22Rv1 (cell line): ENCODE measurements around the gene SLC25A24.
"Not testable (repeated sequence)": the region's sequence is repeated elsewhere in the genome, so short reads cannot be mapped to it uniquely, and the experiment has no call there.

Experiments used
- H3K27ac ChIP-seq: fragments of 450-650 bp; 2 replicates; pipeline ENCODE4 v1.5.1; 2017
- CTCF ChIP-seq: fragments of 450-650 bp; IDR thresholded peaks from 2 replicates; pipeline ENCODE4 v1.5.1; 2017; ENCODE audit warnings: mild to moderate bottlenecking
- ZFX ChIP-seq: fragments of 450-650 bp; IDR thresholded peaks from 2 replicates; pipeline ENCODE4 v1.6.1; 2017; ENCODE audit warnings: antibody characterized with exemption, borderline replicate concordance

SLC25A24 gene

GRCh38 chr1:108179018-108179417 lies 21.1 kb downstream of the SLC25A24 start:
- TF ChIP-seq CTCF (no peak), ZFX (no peak)
- no peak overlapping the region for H3K27ac ChIP-seq

GRCh38 chr1:108162409-108162808 lies 37.7 kb downstream of the SLC25A24 start:
- not testable (repeated sequence) for H3K27ac ChIP-seq

- H3K27ac ChIP-seq, result not testable (repeated sequence)
These were observed 40.2 kb downstream of the SLC25A24 start for GRCh38 chr1:108159951-108160350.

GRCh38 chr1:108158893-108159453 lies 41.2 kb downstream of the SLC25A24 start:
- no peak for TF ChIP-seq ZFX
- TF ChIP-seq CTCF, result no peak
- no peak overlapping the region for H3K27ac ChIP-seq

- no peak overlapping the region for H3K27ac ChIP-seq
- no peak for TF ChIP-seq CTCF
- no peak for TF ChIP-seq ZFX
These were observed 45.8 kb downstream of the SLC25A24 start for GRCh38 chr1:108154314-108154713.

GRCh38 chr1:108152782-108153222 lies 47.3 kb downstream of the SLC25A24 start:
- TF ChIP-seq ZFX (no peak), CTCF (no peak)

GRCh38 chr1:108151548-108151947 lies 48.6 kb downstream of the SLC25A24 start:
- no peak for TF ChIP-seq ZFX
- no peak for TF ChIP-seq CTCF
- H3K27ac ChIP-seq, result no peak overlapping the region

More at GRCh38 chr1:108152782-108153222, 47.3 kb downstream of the SLC25A24 start:
- no peak overlapping the region for H3K27ac ChIP-seq

GRCh38 chr1:108149796-108150467 lies 50.2 kb downstream of the SLC25A24 start:
- no peak for TF ChIP-seq ZFX
- TF ChIP-seq CTCF, result no peak
- no peak overlapping the region for H3K27ac ChIP-seq

- not testable (repeated sequence) for H3K27ac ChIP-seq
These were observed 55.6 kb downstream of the SLC25A24 start for GRCh38 chr1:108144569-108144968.
